ENCODE results near the gene NEDD4L.

GRCh38 chr18:58364876-58365528 lies 321.0 kb downstream of the NEDD4L start:
- TF ChIP-seq CTCF (IDR thresholded peaks at IDR 0.05): no peak
- no peak for TF ChIP-seq EP300 (IDR thresholded peaks at IDR 0.05)

All from sigmoid colon (tissue), 4 donors.